Lung (tissue), 12 donors: ENCODE results near the gene TCFL5. TPM values are rescaled to one million over a fixed set of nuclear protein-coding genes. Genes with fewer than 3 reads are reported as not detected.

Source experiments
- ATAC-seq: fragments of 200-7000 bp; cut with Tn5 transposase; one replicate; pipeline ENCODE4 v1.9.1; 2020; ENCODE audit warnings: moderate number of reproducible peaks; ENCODE audit not compliant: insufficient read depth, low FRiP score
- DNase-seq, 3 donors: peaks; one replicate each; pipeline ENCODE4 v3.0.0-alpha.2; 2013 to 2017
- H3K27ac ChIP-seq, 2 donors: one replicate each; pipeline ENCODE4 v1.5.1; 2013; ENCODE audit warnings: mild to moderate bottlenecking in 2 of 2, moderate library complexity in 2 of 2, control low read depth in 1 of 2, inconsistent platforms in 1 of 2, low read depth in 1 of 2, low read length in 1 of 2
- H3K27me3 ChIP-seq, 3 donors: one replicate each; pipeline ENCODE4 v1.5.1; 2013; ENCODE audit warnings: low read length in 2 of 3; ENCODE audit not compliant: control insufficient read depth in 3 of 3, insufficient read depth in 3 of 3
- H3K36me3 ChIP-seq, 4 donors: one replicate each; pipeline ENCODE4 v1.5.1; 2013; ENCODE audit warnings: low read length in 4 of 4, mild to moderate bottlenecking in 1 of 4, moderate library complexity in 1 of 4; ENCODE audit not compliant: control insufficient read depth in 4 of 4, insufficient read depth in 4 of 4
- H3K4me1 ChIP-seq, 5 donors: one replicate each; pipeline ENCODE4 v1.5.1; 2013; ENCODE audit warnings: low read length in 5 of 5, mild to moderate bottlenecking in 2 of 5, moderate library complexity in 1 of 5; ENCODE audit not compliant: control insufficient read depth in 5 of 5, insufficient read depth in 5 of 5
- H3K4me3 ChIP-seq: one replicate; pipeline ENCODE4 v1.5.1; 2013; ENCODE audit warnings: mild to moderate bottlenecking, control low read depth, moderate library complexity
- H3K9ac ChIP-seq, 2 donors: one replicate each; pipeline ENCODE4 v1.5.1; 2013; ENCODE audit warnings: low read length in 2 of 2, control low read depth in 1 of 2; ENCODE audit not compliant: insufficient read depth in 1 of 2
- H3K9me3 ChIP-seq, 4 donors: one replicate each; pipeline ENCODE4 v1.5.1; 2013; ENCODE audit warnings: low read length in 3 of 4, mild to moderate bottlenecking in 1 of 4, moderate library complexity in 1 of 4; ENCODE audit not compliant: control insufficient read depth in 4 of 4, insufficient read depth in 3 of 4
- CTCF ChIP-seq: IDR thresholded peaks from 2 replicates; pipeline ENCODE4 v1.5.1; 2012; ENCODE audit warnings: mild to moderate bottlenecking; ENCODE audit errors: control extremely low read depth, extremely low read depth
- WGBS, 2 donors: extraction: QIAGEN DNeasy Blood & Tissue Kit; methylation state at CpG; one replicate each; pipeline ENCODE4 v1.1.7; 2013; 5-methylcytosine and 5-hydroxymethylcytosine counted together
- polyA plus RNA-seq, 2 donors: library from polyadenylated mRNA; stranded (reverse); fragments of 200-250 nt; gene quantifications; one replicate each; pipeline ENCODE4 v1.2.1, GENCODE V29; 2013
- total RNA-seq, 2 donors: library from RNA; depleted of rRNA in 1 of 2; stranded (reverse); fragments of >200 nt in 1 of 2; gene quantifications; one replicate each; pipeline ENCODE4 v1.2.1, GENCODE V29; 2014 to 2021
- donor health status: control.
- donor health status: control.
- donor health status: Bipolar disorder and iron deficiency.
- donor health status: healthy.
- donor health status: DM: yes; HTN: yes; CAD: no.

TCFL5 gene
- total and polyA plus RNA-seq, 4 donors, result 3.8 to 8.6 (median 6.1) TPM

GRCh38 chr20:62880147-62880934, 18.7 kb upstream of the TCFL5 start:
- DNase-seq, result no peak
- H3K9me3 ChIP-seq, result no peaks in the 10 kb centered on the region
- no peak for TF ChIP-seq CTCF
- peaks cover 0 to 30% (median 12%) of the 10 kb centered on the region in 5 donors for H3K4me1 ChIP-seq
- H3K27ac ChIP-seq, result no peak overlapping the region
- 95 to 96% methylated on average over 37 of the region's 37 CpGs for WGBS, 2 donors
- peaks cover 0 to 13% (median 0%) of the 10 kb centered on the region in 3 donors for H3K27me3 ChIP-seq
- H3K9ac ChIP-seq, result no peak overlapping the region
- H3K4me3 ChIP-seq, result no peak overlapping the region
- no peak for ATAC-seq
- peaks cover 0 to 20% (median 1%) of the 10 kb centered on the region in 4 donors for H3K36me3 ChIP-seq

- Histone ChIP-seq H3K4me3 (no peak overlapping the region), H3K36me3 (peaks cover 0 to 20% (median 1%) of the 10 kb centered on the region in 4 donors), H3K27ac (no peak overlapping the region), H3K9me3 (no peaks in the 10 kb centered on the region), H3K27me3 (peaks cover 0 to 13% (median 0%) of the 10 kb centered on the region in 3 donors), H3K9ac (no peak overlapping the region), H3K4me1 (peaks cover 0 to 30% (median 12%) of the 10 kb centered on the region in 5 donors)
- 78 to 84% methylated on average over 79 to 80 of the region's 80 CpGs for WGBS, 2 donors
- no peak for DNase-seq
- TF ChIP-seq CTCF, result no peak
- no peak for ATAC-seq
Observed at GRCh38 chr20:62879275-62880146, 17.9 kb upstream of the TCFL5 start.

- TF ChIP-seq CTCF, result no peak
- 85% methylated on average over 20 of the region's 20 CpGs for WGBS, 2 donors
- ATAC-seq, result no peak
Observed at GRCh38 chr20:62878244-62879038, 16.8 kb upstream of the TCFL5 start.

More at GRCh38 chr20:62878244-62879038, 16.8 kb upstream of the TCFL5 start:
- Histone ChIP-seq H3K36me3 (peaks cover 0 to 20% (median 1%) of the 10 kb centered on the region in 4 donors), H3K4me3 (no peak overlapping the region), H3K9ac (no peak overlapping the region), H3K9me3 (no peaks in the 10 kb centered on the region), H3K27ac (no peak overlapping the region), H3K27me3 (peaks cover 0 to 13% (median 0%) of the 10 kb centered on the region in 3 donors), H3K4me1 (peaks cover 0 to 30% (median 12%) of the 10 kb centered on the region in 5 donors)
- peak in 1 of 3 donors; percentile 44 for DNase-seq
